Prostate gland (tissue), 2 donors: ENCODE data around the gene SCO2. TPM values are rescaled to one million over a fixed set of nuclear protein-coding genes. Genes with fewer than 3 reads are reported as not detected.

Experiments used
- DNase-seq: peaks from one replicate; pipeline ENCODE4 v3.0.0-alpha.2; 2019; ENCODE audit warnings: low spot score
- H3K27ac ChIP-seq, 2 donors: fragments of 200-600 bp; sonication (generic); 2 replicates each; pipeline ENCODE4 v1.5.1; 2017 to 2019
- H3K27me3 ChIP-seq: fragments of 200-600 bp; sonication (generic); replicated peaks from 2 replicates; pipeline ENCODE4 v1.5.1; 2019; ENCODE audit not compliant: insufficient read depth
- H3K36me3 ChIP-seq, 2 donors: fragments of 200-600 bp; sonication (generic); 1 replicate in 1 of 2; 2 replicates in 1 of 2; pipeline versions ENCODE4 v1.5.1 to v1.8.1; 2017 to 2019
- H3K4me1 ChIP-seq: fragments of 200-600 bp; sonication (generic); replicated peaks from 2 replicates; pipeline ENCODE4 v1.5.1; 2019
- H3K4me3 ChIP-seq, 2 donors: fragments of 200-600 bp; sonication (generic); 2 replicates each; pipeline ENCODE4 v1.5.1; 2017 to 2019
- H3K9me3 ChIP-seq: fragments of 200-600 bp; sonication (generic); 2 replicates; pipeline ENCODE4 v1.5.1; 2017
- CTCF ChIP-seq, 4 experiments: fragments of 200-600 bp in 2 of 4; fragments of 450-650 bp in 2 of 4; sonication (generic) in 2 of 4; IDR thresholded peaks; 1 replicate in 3 of 4; 2 replicates in 1 of 4; pipeline ENCODE4 v1.5.1; 2016 to 2019; ENCODE audit warnings: antibody characterized with exemption in 4 of 4, mild to moderate bottlenecking in 2 of 4, moderate library complexity in 2 of 4
- POLR2A ChIP-seq: fragments of 450-650 bp; IDR thresholded peaks from one replicate; pipeline ENCODE4 v1.6.1; 2016; ENCODE audit warnings: antibody characterized with exemption, mild to moderate bottlenecking
- POLR2AphosphoS5 ChIP-seq: sonication (generic); formaldehyde crosslinking; IDR thresholded peaks from one replicate; pipeline ENCODE4 v1.6.1; 2017; ENCODE audit warnings: antibody characterized with exemption
- WGBS: methylation state at CpG from one replicate; pipeline ENCODE4 v1.1.5; 2018; 5-methylcytosine and 5-hydroxymethylcytosine counted together
- intact Hi-C: fragments of 100-400 bp; cut with DNase I; formaldehyde crosslinking; loops from one replicate; pipeline ENCODE4 v1.14.2; 2022
- total RNA-seq, 2 donors: library from RNA; depleted of rRNA; stranded (reverse); fragments of >200 nt; gene quantifications; one replicate each; pipeline ENCODE4 v1.1.0, GENCODE V29; 2016

SCO2 gene
- total RNA-seq, 2 donors from 2014 or later = 1.5 to 8.3 TPM

DNA sequence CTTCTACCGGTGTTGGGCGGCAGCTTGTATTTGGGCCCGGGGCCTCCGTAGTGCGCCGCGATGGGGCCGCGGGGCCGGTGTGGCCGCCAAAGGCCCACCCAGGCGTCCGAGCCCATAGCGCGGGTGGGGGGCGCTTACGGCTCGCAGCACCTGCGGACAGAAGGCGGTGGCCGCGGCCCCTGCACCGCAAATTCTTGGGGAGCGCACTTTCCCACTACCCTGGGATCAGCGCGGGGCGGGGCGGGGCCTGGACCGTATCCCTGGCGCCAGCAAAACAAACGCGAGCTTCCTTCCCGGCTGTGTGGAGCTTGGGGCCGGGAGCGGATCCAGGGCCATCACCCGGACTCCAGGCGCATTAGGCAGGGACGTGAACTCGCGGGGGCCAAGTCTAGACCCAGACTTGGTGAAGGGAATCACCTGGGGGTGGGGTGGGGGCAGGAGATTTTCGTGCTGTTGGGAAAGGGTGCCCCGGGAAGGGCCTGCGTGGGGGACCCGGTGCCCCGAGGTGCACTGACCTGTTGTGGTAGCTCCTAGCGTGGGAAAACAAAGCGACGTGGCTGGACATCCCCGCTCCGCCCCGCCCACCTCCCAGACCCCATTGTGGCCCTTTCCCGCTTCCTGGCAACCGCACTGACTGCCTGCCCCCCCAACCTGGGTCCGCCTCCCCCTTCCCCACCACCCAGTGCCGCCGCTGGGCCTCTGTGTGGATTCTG lies 6.7 kb upstream of the SCO2 start:
- Histone ChIP-seq H3K36me3 (no peaks in the 10 kb centered on the region), H3K27ac (peak overlapping the region; percentile 65 to 83), H3K27me3 (no peaks in the 10 kb centered on the region), H3K9me3 (no peaks in the 10 kb centered on the region), H3K4me1 (peaks cover 8% of the 10 kb centered on the region), H3K4me3 (peak overlapping the region; percentile 36 to 43)
- intact Hi-C loops = no loop called here
- peak; percentile 74 for DNase-seq
- WGBS = 4% methylated on average over 34 of the region's 56 CpGs
- peak; percentile 66 for TF ChIP-seq POLR2A
- no peak for TF ChIP-seq CTCF (IDR thresholded peaks at IDR 0.05)
- peak; percentile 50 for TF ChIP-seq POLR2AphosphoS5

DNA sequence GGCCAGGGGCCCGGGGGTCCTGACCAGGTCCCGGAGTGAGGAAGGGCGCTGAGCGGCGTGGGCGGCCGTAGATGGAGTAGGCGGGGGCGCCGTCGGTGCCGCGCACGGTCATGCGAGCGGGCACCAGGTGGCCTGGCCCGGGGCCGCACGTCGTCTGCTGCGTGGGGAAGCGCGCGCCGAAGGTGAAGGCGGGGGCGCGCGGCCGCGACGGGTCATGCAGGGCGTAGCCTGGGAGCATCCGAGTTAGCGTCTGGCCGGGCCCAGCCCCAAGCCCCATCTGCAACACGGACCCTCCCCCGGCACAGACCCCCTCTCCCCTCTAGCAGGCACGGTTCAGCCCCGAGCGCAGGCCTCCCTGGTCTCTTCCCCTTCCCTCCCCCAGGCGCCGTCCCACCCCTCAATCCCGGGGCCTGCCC lies 6.2 kb upstream of the SCO2 start:
- WGBS = 2% methylated on average over 44 of the region's 44 CpGs
- Histone ChIP-seq H3K4me3 (peak overlapping the region; percentile 36 to 43), H3K9me3 (no peaks in the 10 kb centered on the region), H3K4me1 (peaks cover 8% of the 10 kb centered on the region), H3K27ac (peak overlapping the region; percentile 65 to 83), H3K27me3 (no peaks in the 10 kb centered on the region), H3K36me3 (no peaks in the 10 kb centered on the region)
- DNase-seq = no peak
- TF ChIP-seq POLR2A (peak; percentile 45), POLR2AphosphoS5 (no peak)
- intact Hi-C loops = no loop called here

DNA sequence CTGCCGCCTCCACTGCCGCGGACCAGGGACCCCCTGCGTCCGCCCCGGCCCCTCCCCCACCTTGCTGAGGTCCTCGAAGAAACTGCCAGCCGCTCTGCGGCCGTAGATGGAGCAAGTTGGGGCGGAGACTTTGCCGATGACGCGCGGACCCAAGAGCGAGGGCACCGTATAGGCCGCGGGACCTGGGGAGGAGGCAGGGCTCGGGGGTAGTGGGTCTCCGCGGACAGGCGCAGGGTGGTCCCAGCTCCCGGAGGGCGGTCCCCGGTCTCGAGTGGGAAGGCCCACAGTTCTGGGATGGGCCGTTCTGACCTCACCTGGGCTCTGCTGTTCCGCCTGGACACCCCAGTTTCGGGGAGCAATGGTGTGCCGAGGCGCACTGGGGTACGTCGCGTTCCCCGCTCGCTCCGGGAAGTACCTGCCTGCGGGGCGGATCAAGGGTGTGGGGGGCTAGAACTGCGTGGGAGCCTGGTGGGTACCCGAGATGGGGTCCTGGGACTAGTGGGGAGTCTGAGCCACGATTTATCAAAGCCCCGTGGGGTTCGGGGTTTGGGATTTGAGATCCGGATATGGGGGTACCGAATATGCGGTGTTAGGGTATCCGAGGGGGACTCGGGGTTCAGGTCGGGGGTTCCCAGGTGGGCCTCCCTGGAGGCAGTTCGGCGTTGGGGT lies 5.6 kb upstream of the SCO2 start:
- Histone ChIP-seq H3K4me1 (peaks cover 8% of the 10 kb centered on the region), H3K4me3 (peak overlapping the region; percentile 36 to 43), H3K27ac (peak overlapping the region; percentile 65 to 83), H3K9me3 (no peaks in the 10 kb centered on the region), H3K27me3 (no peaks in the 10 kb centered on the region), H3K36me3 (no peaks in the 10 kb centered on the region)
- intact Hi-C loops = no loop called here
- WGBS = 9% methylated on average over 48 of the region's 53 CpGs
- TF ChIP-seq POLR2A (peak; percentile 93), CTCF (IDR thresholded peaks at IDR 0.05) (no peak), POLR2AphosphoS5 (peak; percentile 71)
- DNase-seq = peak; percentile 84

GRCh38 chr22:50530580-50530876 lies 5.1 kb upstream of the SCO2 start:
- H3K27ac ChIP-seq = peak overlapping the region; percentile 65 to 83
- intact Hi-C loops = no loop called here
- DNase-seq = no peak
- no peaks in the 10 kb centered on the region for H3K27me3 ChIP-seq
- H3K9me3 ChIP-seq = no peaks in the 10 kb centered on the region
- no peak for TF ChIP-seq POLR2AphosphoS5
- no peak for TF ChIP-seq CTCF (IDR thresholded peaks at IDR 0.05)
- TF ChIP-seq POLR2A = no peak
- WGBS = 3% methylated on average over 16 of the region's 21 CpGs
- peak overlapping the region; percentile 36 to 43 for H3K4me3 ChIP-seq
- H3K4me1 ChIP-seq = peaks cover 8% of the 10 kb centered on the region
- H3K36me3 ChIP-seq = no peaks in the 10 kb centered on the region

- H3K27ac ChIP-seq = peak within 1 kb of the TSS; percentile 65 to 83
- peaks cover 8% of the 10 kb centered on the region for H3K4me1 ChIP-seq
- WGBS = under 1% methylated on average over 31 of the region's 92 CpGs
- H3K9me3 ChIP-seq = no peaks in the 10 kb centered on the region
- no peaks in the 10 kb centered on the region for H3K27me3 ChIP-seq
- TF ChIP-seq POLR2AphosphoS5 (peak; percentile 43), CTCF (IDR thresholded peaks at IDR 0.05) (peak in 1 of 4 experiments; percentile 3), POLR2A (peak; percentile 71)
- peak; percentile 72 for DNase-seq
- H3K4me3 ChIP-seq = peak within 1 kb of the TSS; percentile 36 to 43
- intact Hi-C loops = no loop called here
- no peaks in the 10 kb centered on the region for H3K36me3 ChIP-seq
These were observed 4.6 kb upstream of the SCO2 start, which contains the start of gene TYMP for GRCh38 chr22:50529897-50530579. Gene TYMP, minus strand, starts transcription at chr22:50530012. Its CDS starts 303 bp downstream, at chr22:50529709.
